A549 (cell line): Measurements from ENCODE around the gene BRSK2.

ENCODE experiments used
- CTCF ChIP-seq: fragments of >200 bp; sonication (Bioruptor Twin); formaldehyde crosslinking; IDR thresholded peaks from 3 replicates; pipeline ENCODE4 v1.5.1; 2016
- MAFK ChIP-seq: fragments of 450-650 bp; IDR thresholded peaks from 2 replicates; pipeline ENCODE4 v1.6.1; 2014; ENCODE audit not compliant: partially characterized antibody
- MAX ChIP-seq: IDR thresholded peaks from 2 replicates; pipeline ENCODE4 v1.6.1; 2012
- POLR2A ChIP-seq: IDR thresholded peaks from 2 replicates; pipeline ENCODE4 v1.6.1; 2012; ENCODE audit warnings: mild to moderate bottlenecking, low read length
- RCOR1 ChIP-seq: fragments of 150-350 bp; IDR thresholded peaks from 2 replicates; pipeline ENCODE4 v1.6.1; 2014; ENCODE audit warnings: antibody characterized with exemption, low read length, low read depth

GRCh38 chr11:1442807-1443366 is 53.2 kb downstream of the BRSK2 start:
- TF ChIP-seq CTCF = no peak
- TF ChIP-seq MAX = no peak
- TF ChIP-seq RCOR1 = no peak
- TF ChIP-seq POLR2A = no peak
- no peak for TF ChIP-seq MAFK
